Measurements from ENCODE around the gene MAGEB2.
"Not testable (repeated sequence)": the region's sequence is repeated elsewhere in the genome, so short reads cannot be mapped to it uniquely, and the experiment has no call there.

The MAGEB2 gene

DNA sequence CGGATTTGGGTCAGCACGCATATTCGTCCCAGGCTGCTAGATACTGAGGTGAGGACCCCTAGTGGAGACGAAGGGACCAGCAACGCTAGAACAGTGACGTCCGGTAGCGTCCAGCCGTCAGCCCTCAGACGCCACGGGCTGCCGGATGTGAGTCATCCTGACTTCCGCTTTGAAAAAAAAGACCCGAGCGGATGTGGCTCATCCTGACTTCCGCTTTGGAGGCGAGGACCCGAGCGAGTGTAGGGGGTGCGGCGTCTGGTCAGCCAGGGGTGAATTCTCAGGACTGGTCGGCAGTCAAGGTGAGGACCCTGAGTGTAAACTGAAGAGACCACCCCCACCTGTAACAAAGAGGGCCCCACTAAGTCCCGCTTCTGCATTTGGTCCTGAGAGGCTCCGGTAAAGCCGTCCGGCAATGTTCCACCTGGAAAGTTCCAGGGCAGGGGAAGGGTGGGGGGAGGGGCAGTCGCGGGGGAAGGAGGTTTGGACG, at the start of gene MAGEB2:
Gene MAGEB2, plus strand, starts transcription at position 207 of the 487 bp plus-strand sequence. CDS start 3,018 bp downstream, outside the sequence.
- no peak for DNase-seq (ENCODE audit: low spot score)

DNA sequence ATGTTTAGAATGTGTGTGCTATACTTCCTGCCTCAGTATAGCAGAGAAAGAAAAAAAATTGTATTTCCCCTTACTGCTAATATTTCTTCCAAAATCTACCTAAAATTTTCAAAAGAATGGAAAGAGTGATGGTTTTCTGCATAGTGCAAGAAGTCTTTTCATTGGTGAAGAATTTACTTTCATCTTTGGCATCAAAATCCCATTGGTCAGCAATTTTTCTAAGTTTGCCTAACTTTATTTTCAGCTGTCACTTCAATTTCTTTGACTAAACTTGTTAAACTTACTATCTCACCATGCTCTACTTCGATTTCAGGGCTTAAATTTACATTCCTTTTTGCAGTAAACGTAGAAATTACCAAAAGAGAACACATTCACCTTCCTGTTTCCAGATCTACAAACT, 44.5 kb upstream of the MAGEB2 start:
- DNase-seq (ENCODE audit: low spot score): no peak

GRCh38 chrX:30181353-30181752, 34.0 kb upstream of the MAGEB2 start:
- no peak for DNase-seq (ENCODE audit: low spot score)

GRCh38 chrX:30183554-30183953, 31.8 kb upstream of the MAGEB2 start:
- no peak for DNase-seq (ENCODE audit: low spot score)

GRCh38 chrX:30190426-30190825, 24.9 kb upstream of the MAGEB2 start:
- no peak for DNase-seq (ENCODE audit: low spot score)

DNA sequence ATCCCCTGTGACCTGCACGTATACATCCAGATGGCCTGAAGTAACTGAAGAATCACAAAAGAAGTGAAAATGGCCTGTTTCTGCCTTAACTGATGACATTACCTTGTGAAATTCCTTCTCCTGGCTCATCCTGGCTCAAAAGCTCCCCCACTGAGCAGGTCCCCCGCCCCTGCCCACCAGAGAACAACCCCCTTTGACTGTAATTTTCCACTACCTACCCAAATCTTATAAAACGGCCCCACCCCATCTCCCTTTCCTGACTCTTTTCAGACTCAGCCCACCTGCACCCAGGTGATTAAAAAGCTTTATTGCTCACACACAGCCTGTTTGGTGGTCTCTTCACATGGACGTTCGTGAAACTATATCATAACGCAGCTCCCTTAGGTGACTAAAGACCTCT, 21.5 kb upstream of the MAGEB2 start:
- DNase-seq (ENCODE audit: low spot score): not testable (repeated sequence)

GRCh38 chrX:30196322-30196721, 19.0 kb upstream of the MAGEB2 start:
- peak; percentile 1 for DNase-seq (ENCODE audit: low spot score)

DNA sequence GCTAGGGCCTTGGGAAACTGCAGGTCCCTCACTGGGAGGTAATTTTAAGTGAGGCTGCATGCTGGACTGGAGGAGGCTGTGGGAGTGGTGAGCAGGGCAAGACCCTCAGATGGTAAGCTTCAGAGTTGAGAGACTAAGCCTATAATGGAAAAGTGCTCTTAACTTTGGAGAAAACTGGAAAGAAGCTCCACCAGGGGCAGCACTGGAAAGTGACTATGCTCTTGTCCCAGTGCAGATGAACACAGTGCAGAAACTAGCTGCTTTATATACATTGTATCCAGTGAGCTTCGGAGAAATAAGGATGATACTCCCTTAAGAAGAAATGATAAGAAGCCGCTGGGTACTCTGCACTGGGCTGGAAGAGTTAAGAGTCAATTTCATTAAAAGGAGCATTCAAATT, 3.2 kb upstream of the MAGEB2 start:
- DNase-seq (ENCODE audit: low spot score): no peak

GRCh38 chrX:30217465-30217864, 2.1 kb downstream of the MAGEB2 start:
- no peak for DNase-seq (ENCODE audit: low spot score)

GRCh38 chrX:30219372-30219771, 4.0 kb downstream of the MAGEB2 start:
- no peak for DNase-seq (ENCODE audit: low spot score)

- no peak for DNase-seq (ENCODE audit: low spot score)
Measured at GRCh38 chrX:30220661-30221060, 5.3 kb downstream of the MAGEB2 start.

- DNase-seq (ENCODE audit: low spot score): no peak
Measured at GRCh38 chrX:30224536-30224935, 9.2 kb downstream of the MAGEB2 start.

- DNase-seq (ENCODE audit: low spot score): no peak
Measured at GRCh38 chrX:30228526-30228925, 13.2 kb downstream of the MAGEB2 start.

- no peak for DNase-seq (ENCODE audit: low spot score)
Measured at GRCh38 chrX:30230395-30230794, 15.0 kb downstream of the MAGEB2 start, which contains the start of gene MAGEB3. Gene MAGEB3, plus strand, starts transcription at chrX:30230657. Its CDS starts 5,268 bp downstream, at chrX:30235925.

- DNase-seq (ENCODE audit: low spot score): no peak
Measured at GRCh38 chrX:30241724-30242415, 26.5 kb downstream of the MAGEB2 start, which contains the start of gene MAGEB4. Gene MAGEB4, plus strand, starts transcription at chrX:30242000. Its CDS starts 136 bp downstream, at chrX:30242136.

DNA sequence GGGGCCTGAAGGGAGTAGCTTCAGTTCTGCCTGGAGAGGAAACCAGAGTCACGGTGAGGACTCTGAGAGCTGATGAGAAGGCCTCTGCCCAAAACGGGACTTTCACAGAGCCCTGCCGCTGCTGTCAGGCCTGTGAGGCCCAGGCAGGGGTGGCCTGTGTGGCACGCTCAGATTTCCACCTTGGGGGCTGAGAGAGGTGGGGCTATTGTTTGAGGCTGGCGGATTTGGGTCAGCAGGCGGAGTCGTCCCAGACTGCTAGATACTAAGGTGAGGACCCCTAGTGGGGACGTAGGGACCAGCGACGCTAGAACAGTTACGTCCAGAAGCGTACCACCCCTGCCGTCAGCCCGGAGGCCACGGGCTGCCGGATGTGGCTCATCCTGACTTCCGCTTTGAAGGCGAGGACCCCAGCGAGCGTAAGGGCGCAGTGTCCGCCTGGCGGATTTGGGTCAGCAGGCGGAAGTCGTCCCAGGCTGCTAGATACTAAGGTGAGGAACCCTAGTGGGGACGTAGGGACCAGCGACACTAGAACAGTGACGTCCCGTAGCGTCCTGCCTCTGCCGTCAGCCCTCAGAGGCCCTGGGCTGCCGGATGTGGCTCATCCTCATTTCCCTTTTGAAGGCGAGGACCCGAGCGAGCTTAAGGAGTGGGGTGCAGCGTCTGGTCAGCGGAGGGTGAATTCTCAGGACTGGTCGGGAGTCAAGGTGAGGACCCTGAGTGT, 31.6 kb downstream of the MAGEB2 start, which contains the start of gene MAGEB1:
Gene MAGEB1, plus strand, starts transcription at position 378 of the 721 bp plus-strand sequence. CDS start 3,348 bp downstream, outside the sequence.
- DNase-seq (ENCODE audit: low spot score): no peak

GRCh38 chrX:30248854-30249253, 33.5 kb downstream of the MAGEB2 start:
- no peak for DNase-seq (ENCODE audit: low spot score)

- DNase-seq (ENCODE audit: low spot score): no peak
Measured at GRCh38 chrX:30253257-30253656, 37.9 kb downstream of the MAGEB2 start.

- no peak for DNase-seq (ENCODE audit: low spot score)
Measured at GRCh38 chrX:30259927-30260326, 44.6 kb downstream of the MAGEB2 start.

- DNase-seq (ENCODE audit: low spot score): no peak
Measured at GRCh38 chrX:30261012-30261411, 45.6 kb downstream of the MAGEB2 start.

GRCh38 chrX:30262763-30263162, 47.4 kb downstream of the MAGEB2 start:
- no peak for DNase-seq (ENCODE audit: low spot score)
